Nephron progenitor cell (in vitro differentiated cells): ENCODE data around the gene ARSB.
A peak's percentile ranks its signal among the peaks of the same experiment; 100 is the strongest.
"Not testable (repeated sequence)": the region's sequence is repeated elsewhere in the genome, so short reads cannot be mapped to it uniquely, and the experiment has no call there.

Source experiments
- DNase-seq: peaks from one replicate; pipeline ENCODE4 v3.0.0; 2021
- H3K27ac Mint-ChIP-seq: 2 replicates; pipeline ENCODE4 v1.8.0; 2021; ENCODE audit warnings: mild to moderate bottlenecking, moderate library complexity, mixed read lengths
- H3K27me3 Mint-ChIP-seq: 2 replicates; pipeline ENCODE4 v1.8.0; 2021; ENCODE audit warnings: mild to moderate bottlenecking, low read depth, mixed read lengths; ENCODE audit not compliant: poor library complexity
- H3K36me3 Mint-ChIP-seq: 2 replicates; pipeline ENCODE4 v1.8.0; 2021; ENCODE audit warnings: low read depth, mixed read lengths
- H3K4me1 Mint-ChIP-seq: 2 replicates; pipeline ENCODE4 v1.8.0; 2021; ENCODE audit warnings: mixed read lengths
- H3K4me3 Mint-ChIP-seq: 2 replicates; pipeline ENCODE4 v1.8.0; 2021; ENCODE audit warnings: mild to moderate bottlenecking, moderate library complexity, mixed read lengths
- H3K9me3 Mint-ChIP-seq: 2 replicates; pipeline ENCODE4 v1.8.0; 2021; ENCODE audit warnings: mild to moderate bottlenecking, moderate library complexity, mixed read lengths
- CTCF ChIP-seq: fragments of 200-600 bp; sonication (generic); IDR thresholded peaks from 2 replicates; pipeline ENCODE4 v1.5.0; 2021; ENCODE audit warnings: antibody characterized with exemption

ARSB gene

GRCh38 chr5:78738693-78739300 lies 246.3 kb downstream of the ARSB start:
- DNase-seq: no peak
- peaks cover 18% of the 10 kb centered on the region for H3K9me3 Mint-ChIP-seq
- no peak overlapping the region for H3K4me3 Mint-ChIP-seq
- no peak for TF ChIP-seq CTCF
- H3K4me1 Mint-ChIP-seq: no peaks in the 10 kb centered on the region
- H3K36me3 Mint-ChIP-seq: peaks cover 10% of the 10 kb centered on the region
- H3K27me3 Mint-ChIP-seq: no peaks in the 10 kb centered on the region
- H3K27ac Mint-ChIP-seq: no peak overlapping the region

GRCh38 chr5:78738104-78738503 lies 247.0 kb downstream of the ARSB start:
- H3K4me1 Mint-ChIP-seq: no peaks in the 10 kb centered on the region

GRCh38 chr5:78735834-78736463 lies 249.2 kb downstream of the ARSB start:
- DNase-seq: no peak
- Mint-ChIP-seq H3K9me3 (peaks cover 18% of the 10 kb centered on the region), H3K27ac (peak overlapping the region; percentile 47), H3K4me1 (no peaks in the 10 kb centered on the region), H3K27me3 (no peaks in the 10 kb centered on the region), H3K36me3 (peaks cover 10% of the 10 kb centered on the region), H3K4me3 (no peak overlapping the region)
- TF ChIP-seq CTCF: no peak

More at GRCh38 chr5:78738104-78738503, 247.0 kb downstream of the ARSB start:
- DNase-seq: no peak
- no peak overlapping the region for H3K4me3 Mint-ChIP-seq
- H3K36me3 Mint-ChIP-seq: peaks cover 10% of the 10 kb centered on the region
- H3K27me3 Mint-ChIP-seq: no peaks in the 10 kb centered on the region
- no peak for TF ChIP-seq CTCF
- H3K9me3 Mint-ChIP-seq: peaks cover 18% of the 10 kb centered on the region
- no peak overlapping the region for H3K27ac Mint-ChIP-seq

- Mint-ChIP-seq H3K27ac (no peak overlapping the region), H3K36me3 (peaks cover 10% of the 10 kb centered on the region), H3K4me3 (no peak overlapping the region), H3K4me1 (no peaks in the 10 kb centered on the region), H3K27me3 (no peaks in the 10 kb centered on the region), H3K9me3 (peaks cover 18% of the 10 kb centered on the region)
- DNase-seq: no peak
- TF ChIP-seq CTCF: no peak
These were observed 250.2 kb downstream of the ARSB start for GRCh38 chr5:78734950-78735349.

GRCh38 chr5:78734094-78734845 lies 250.8 kb downstream of the ARSB start:
- Mint-ChIP-seq H3K9me3 (peaks cover 18% of the 10 kb centered on the region), H3K4me1 (no peaks in the 10 kb centered on the region), H3K27ac (no peak overlapping the region), H3K4me3 (no peak overlapping the region), H3K27me3 (no peaks in the 10 kb centered on the region), H3K36me3 (peaks cover 10% of the 10 kb centered on the region)
- no peak for DNase-seq
- no peak for TF ChIP-seq CTCF

GRCh38 chr5:78732721-78733120 lies 252.4 kb downstream of the ARSB start:
- H3K4me3 Mint-ChIP-seq, H3K27ac Mint-ChIP-seq, H3K27me3 Mint-ChIP-seq, DNase-seq, H3K4me1 Mint-ChIP-seq: not testable (repeated sequence)
- Mint-ChIP-seq H3K36me3 (peaks cover 10% of the 10 kb centered on the region), H3K9me3 (peaks cover 18% of the 10 kb centered on the region)
